22Rv1 (cell line): ENCODE data around the gene RGS3.

Experiments
- CTCF ChIP-seq: fragments of 450-650 bp; IDR thresholded peaks from 2 replicates; pipeline ENCODE4 v1.5.1; 2017; ENCODE audit warnings: mild to moderate bottlenecking
- ZFX ChIP-seq: fragments of 450-650 bp; IDR thresholded peaks from 2 replicates; pipeline ENCODE4 v1.6.1; 2017; ENCODE audit warnings: antibody characterized with exemption, borderline replicate concordance

GRCh38 chr9:113574441-113575262 is 111.1 kb downstream of the RGS3 start:
- TF ChIP-seq CTCF (no peak), ZFX (no peak)
